Erythroblast (primary cell): ENCODE measurements around the gene CLBA1.

Source experiments
- GATA1 ChIP-seq: IDR thresholded peaks from 2 replicates; pipeline ENCODE4 v1.6.1; 2011; ENCODE audit warnings: low read depth, mild to moderate bottlenecking, control low read depth, low read length, moderate library complexity
- POLR2A ChIP-seq: IDR thresholded peaks from 2 replicates; pipeline ENCODE4 v1.6.1; 2011; ENCODE audit warnings: mild to moderate bottlenecking, low read length

GRCh38 chr14:105014032-105014431 lies 28.4 kb downstream of the CLBA1 start:
- TF ChIP-seq POLR2A: no peak
- TF ChIP-seq GATA1: no peak
